Endothelial cell of umbilical vein (primary cell): ENCODE measurements around the gene FTH1. TPM values are rescaled to one million over a fixed set of nuclear protein-coding genes. Genes with fewer than 3 reads are reported as not detected.

Experiments used
- BruUV-seq: library from RNA; stranded (reverse); fragments of 400-500 nt; replicated peaks from 2 replicates; lab custom pipeline; 2021; lab: Mats Ljungman, UMichigan
- CTCF ChIA-PET: fragments of 300-600, 350-600 bp; sonication (Branson Sonifier 250); formaldehyde crosslinking; loops from one replicate; lab custom pipeline; 2021; ENCODE audit warnings: antibody characterized with exemption, inconsistent platforms; lab: Charles Lee
- POLR2A ChIA-PET: fragments of 300-600, 350-600 bp; sonication (Branson Sonifier 250); formaldehyde crosslinking; loops from one replicate; lab custom pipeline; 2021; ENCODE audit warnings: antibody characterized with exemption, inconsistent platforms; lab: Charles Lee
- DNase-seq: peaks from one replicate; pipeline ENCODE4 v3.0.0-alpha.2; 2011; ENCODE audit warnings: low read depth, low spot score
- FAIRE-seq: peaks from 2 replicates; lab custom pipeline; 2011; peaks lifted over from hg19 to GRCh38; lab: Jason Lieb, UNC
- H2AFZ ChIP-seq: 2 replicates; pipeline ENCODE4 v1.6.0; 2012; ENCODE audit warnings: low read depth, low read length, control low read depth, inconsistent platforms
- H3K27ac ChIP-seq: 2 replicates; pipeline ENCODE4 v1.5.1; 2011; ENCODE audit warnings: low read depth, mild to moderate bottlenecking, control low read depth, low read length, moderate library complexity; ENCODE audit not compliant: insufficient read depth
- H3K27me3 ChIP-seq, 2 experiments: 2 replicates each; pipeline versions ENCODE4 v1.6.0 to v1.6.1; 2011; ENCODE audit warnings: low read length in 2 of 2, mixed read lengths in 1 of 2; ENCODE audit not compliant: control insufficient read depth in 2 of 2, insufficient read depth in 2 of 2
- H3K36me3 ChIP-seq, 2 experiments: 2 replicates in 1 of 2; 3 replicates in 1 of 2; pipeline ENCODE4 v1.5.1; 2011; ENCODE audit warnings: low read length in 2 of 2, mild to moderate bottlenecking in 1 of 2, moderate library complexity in 1 of 2; ENCODE audit not compliant: control insufficient read depth in 2 of 2, insufficient read depth in 2 of 2; ENCODE audit errors: extremely low read depth in 1 of 2
- H3K4me1 ChIP-seq: 3 replicates; pipeline ENCODE4 v1.5.1; 2011; ENCODE audit warnings: mild to moderate bottlenecking, low read length; ENCODE audit not compliant: control insufficient read depth, insufficient read depth; ENCODE audit errors: extremely low read depth
- H3K4me2 ChIP-seq: 2 replicates; pipeline ENCODE4 v1.6.1; 2011; ENCODE audit warnings: low read length, control low read depth, mixed read lengths; ENCODE audit not compliant: insufficient read depth
- H3K4me3 ChIP-seq, 3 experiments: fragments of 200-600 bp in 1 of 3; sonication (generic), shearing (Covaris generic) in 1 of 3; replicated peaks in 1 of 3; 2 replicates each; pipeline ENCODE4 v1.5.1; 2011 to 2016; ENCODE audit warnings: control low read depth in 3 of 3, low read length in 3 of 3, mild to moderate bottlenecking in 2 of 3, inconsistent platforms in 1 of 3, low read depth in 1 of 3, moderate library complexity in 1 of 3; ENCODE audit not compliant: insufficient read depth in 1 of 3
- H3K79me2 ChIP-seq: 2 replicates; pipeline ENCODE4 v1.6.0; 2012; ENCODE audit warnings: low read length, inconsistent platforms; ENCODE audit not compliant: control insufficient read depth, insufficient read depth
- H3K9ac ChIP-seq: replicated peaks from 2 replicates; pipeline ENCODE3; 2011; ENCODE audit warnings: low read length, control low read depth; ENCODE audit not compliant: insufficient read depth; ENCODE audit errors: extremely low read depth
- H3K9me1 ChIP-seq: replicated peaks from 3 replicates; pipeline ENCODE4 v1.6.0; 2011; ENCODE audit warnings: mild to moderate bottlenecking, low read length; ENCODE audit not compliant: control insufficient read depth, insufficient read depth; ENCODE audit errors: extremely low read depth
- H3K9me3 ChIP-seq: replicated peaks from 2 replicates; pipeline ENCODE4 v1.5.1; 2012; ENCODE audit warnings: low read length, inconsistent platforms; ENCODE audit not compliant: control insufficient read depth, insufficient read depth
- H4K20me1 ChIP-seq: replicated peaks from 2 replicates; pipeline ENCODE3; 2011; ENCODE audit warnings: mild to moderate bottlenecking, low read length; ENCODE audit not compliant: control insufficient read depth, insufficient read depth; ENCODE audit errors: extremely low read depth
- EZH2 ChIP-seq: IDR thresholded peaks from 2 replicates; pipeline ENCODE4 v1.6.1; 2012; ENCODE audit warnings: borderline replicate concordance, low read depth, mild to moderate bottlenecking, moderate library complexity, low read length, inconsistent platforms; ENCODE audit not compliant: severe bottlenecking
- FOS ChIP-seq: IDR thresholded peaks from 2 replicates; pipeline ENCODE4 v1.6.1; 2011; ENCODE audit warnings: mild to moderate bottlenecking, low read length, moderate library complexity, borderline replicate concordance; ENCODE audit not compliant: insufficient read depth
- GATA2 ChIP-seq: IDR thresholded peaks from 2 replicates; pipeline ENCODE4 v1.7.0; 2011; ENCODE audit warnings: low read depth, mild to moderate bottlenecking, moderate library complexity, mixed read lengths, low read length; ENCODE audit not compliant: insufficient read length, insufficient read depth
- MYC ChIP-seq: IDR thresholded peaks from one replicate; pipeline ENCODE4 v1.6.1; 2011; ENCODE audit warnings: mild to moderate bottlenecking, low read depth, low read length
- POLR2A ChIP-seq: IDR thresholded peaks from 2 replicates; pipeline ENCODE4 v1.6.1; 2012; ENCODE audit warnings: low read depth, mild to moderate bottlenecking, control low read depth, low read length
- POLR2AphosphoS5 ChIP-seq: IDR thresholded peaks from 2 replicates; pipeline ENCODE4 v1.6.1; 2012; ENCODE audit warnings: low read depth, mild to moderate bottlenecking, control low read depth, low read length, moderate library complexity; ENCODE audit not compliant: insufficient read depth
- dilution Hi-C: fragments of 300-500 bp; cut with MboI; formaldehyde crosslinking; loops from one replicate; pipeline ENCODE4 v1.15.0; 2019; ENCODE audit warnings: low sequenced_read_pairs; ENCODE audit not compliant: extremely low pct_ligation_motif_present
- intact Hi-C: fragments of 100-400 bp; cut with micrococcal nuclease; formaldehyde crosslinking; loops from one replicate; pipeline ENCODE4 v1.10.0; 2022
- polyA plus RNA-seq, 4 experiments: library from polyadenylated mRNA; depleted of rRNA in 3 of 4; stranded (reverse) in 3 of 4; unstranded in 1 of 4; fragments of >200 nt; gene quantifications; 2 replicates each; pipeline versions ENCODE4 v1.2.1 to v1.2.3, GENCODE V29; 2011 to 2012; ENCODE audit warnings: missing spikeins in 1 of 4
- total RNA-seq: library from RNA; stranded (reverse); gene quantifications from 2 replicates; pipeline ENCODE4 v1.2.3, GENCODE V29; 2021
- TF ChIP-seq, protein P1 (sequence below), 2 donors: IDR thresholded peaks; 1 replicate in 1 of 2; 2 replicates in 1 of 2; pipeline ENCODE4 v1.5.1; 2011; ENCODE audit warnings: low read length in 2 of 2, mild to moderate bottlenecking in 2 of 2, moderate library complexity in 2 of 2, control low read depth in 1 of 2, inconsistent platforms in 1 of 2, low read depth in 1 of 2; ENCODE audit not compliant: insufficient read depth in 1 of 2; ENCODE audit errors: extremely low read depth in 1 of 2
- TF ChIP-seq, protein P2 (sequence below): IDR thresholded peaks from 2 replicates; pipeline ENCODE4 v1.6.1; 2011; ENCODE audit not compliant: insufficient read depth, insufficient read length

The FTH1 gene
- total and polyA plus RNA-seq, 2 donors (not counting 3 experiments of a cell fraction or from before 2014, with no cell fraction given): 1,177 to 2,501 TPM

DNA sequence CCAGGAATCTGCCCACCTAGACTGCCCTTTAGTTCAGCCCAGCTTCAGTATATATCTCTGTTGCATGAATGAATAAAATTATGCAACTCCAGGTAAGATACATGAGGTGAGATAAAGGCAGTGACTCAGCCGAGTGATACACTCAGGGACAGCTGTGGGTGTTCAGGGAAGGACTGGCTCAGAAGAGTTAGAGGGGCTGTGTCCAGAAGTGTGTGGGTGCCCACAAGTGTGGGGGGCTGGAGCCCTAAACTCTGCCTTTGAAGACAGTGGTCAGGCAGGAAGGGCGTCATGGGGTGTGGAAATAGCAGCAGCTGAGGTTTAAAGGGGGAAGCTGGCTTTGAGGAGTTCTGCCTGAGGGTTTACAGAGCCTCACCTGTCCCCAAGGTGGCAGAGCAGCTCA lies 8.3 kb downstream of the FTH1 start:
- no peak overlapping the region for H3K4me3 ChIP-seq
- H3K79me2 ChIP-seq: no peaks in the 10 kb centered on the region
- H3K9me3 ChIP-seq: no peaks in the 10 kb centered on the region
- H3K4me1 ChIP-seq: peaks cover 9% of the 10 kb centered on the region
- no peaks in the 10 kb centered on the region for H4K20me1 ChIP-seq
- no peak overlapping the region for H3K9ac ChIP-seq
- no TSS peak for BruUV-seq
- no peaks in the 10 kb centered on the region for H3K9me1 ChIP-seq
- intact Hi-C loops: no loop called here
- CTCF ChIA-PET: interaction anchor here (1.8 to 11.1 kb wide), 3 partner anchors 11 to 149 kb away, joined by 5 to 147 read pairs (median 7); no protein-coding TSS in a partner anchor
- POLR2A ChIA-PET: no interaction called here
- dilution Hi-C loops: no loop called here
- H3K4me2 ChIP-seq: no peak overlapping the region
- no peak overlapping the region for H3K27ac ChIP-seq
- no peak overlapping the region for H2AFZ ChIP-seq
- peaks cover 1 to 2% of the 10 kb centered on the region in 2 experiments for H3K36me3 ChIP-seq
- no peak for FAIRE-seq
- TF ChIP-seq, protein P1, sequence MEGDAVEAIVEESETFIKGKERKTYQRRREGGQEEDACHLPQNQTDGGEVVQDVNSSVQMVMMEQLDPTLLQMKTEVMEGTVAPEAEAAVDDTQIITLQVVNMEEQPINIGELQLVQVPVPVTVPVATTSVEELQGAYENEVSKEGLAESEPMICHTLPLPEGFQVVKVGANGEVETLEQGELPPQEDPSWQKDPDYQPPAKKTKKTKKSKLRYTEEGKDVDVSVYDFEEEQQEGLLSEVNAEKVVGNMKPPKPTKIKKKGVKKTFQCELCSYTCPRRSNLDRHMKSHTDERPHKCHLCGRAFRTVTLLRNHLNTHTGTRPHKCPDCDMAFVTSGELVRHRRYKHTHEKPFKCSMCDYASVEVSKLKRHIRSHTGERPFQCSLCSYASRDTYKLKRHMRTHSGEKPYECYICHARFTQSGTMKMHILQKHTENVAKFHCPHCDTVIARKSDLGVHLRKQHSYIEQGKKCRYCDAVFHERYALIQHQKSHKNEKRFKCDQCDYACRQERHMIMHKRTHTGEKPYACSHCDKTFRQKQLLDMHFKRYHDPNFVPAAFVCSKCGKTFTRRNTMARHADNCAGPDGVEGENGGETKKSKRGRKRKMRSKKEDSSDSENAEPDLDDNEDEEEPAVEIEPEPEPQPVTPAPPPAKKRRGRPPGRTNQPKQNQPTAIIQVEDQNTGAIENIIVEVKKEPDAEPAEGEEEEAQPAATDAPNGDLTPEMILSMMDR (IDR thresholded peaks at IDR 0.05; ENCODE audit: extremely low read depth in 1 of 2, insufficient read depth in 1 of 2, low read depth in 1 of 2, low read length in 2 of 2): no peak
- TF ChIP-seq POLR2AphosphoS5: no peak
- TF ChIP-seq POLR2A: no peak
- TF ChIP-seq GATA2: no peak
- TF ChIP-seq, protein P2, sequence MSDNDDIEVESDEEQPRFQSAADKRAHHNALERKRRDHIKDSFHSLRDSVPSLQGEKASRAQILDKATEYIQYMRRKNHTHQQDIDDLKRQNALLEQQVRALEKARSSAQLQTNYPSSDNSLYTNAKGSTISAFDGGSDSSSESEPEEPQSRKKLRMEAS: no peak
- TF ChIP-seq EZH2: no peak
- TF ChIP-seq FOS: no peak
- TF ChIP-seq MYC: no peak
- no peak for DNase-seq
- peaks cover 5% of the 10 kb centered on the region in 2 experiments for H3K27me3 ChIP-seq
